IPS-18a (cell line): Measurements from ENCODE around the gene PERCC1.

Experiments used
- H3K27ac ChIP-seq: one replicate; pipeline ENCODE4 v1.5.1; 2013; ENCODE audit warnings: low read length
- H3K27me3 ChIP-seq: one replicate; pipeline ENCODE4 v1.6.1; 2013; ENCODE audit warnings: mild to moderate bottlenecking, low read length; ENCODE audit not compliant: control insufficient read depth, insufficient read depth
- H3K36me3 ChIP-seq: one replicate; pipeline ENCODE4 v1.6.1; 2013; ENCODE audit warnings: low read depth, low read length; ENCODE audit not compliant: control insufficient read depth
- H3K4me1 ChIP-seq: one replicate; pipeline ENCODE4 v1.6.1; 2013; ENCODE audit warnings: low read depth, low read length; ENCODE audit not compliant: control insufficient read depth
- H3K4me3 ChIP-seq: one replicate; pipeline ENCODE4 v1.5.1; 2013; ENCODE audit warnings: low read length
- H3K9ac ChIP-seq: one replicate; pipeline ENCODE4 v1.6.1; 2013; ENCODE audit warnings: mild to moderate bottlenecking, low read length, moderate library complexity
- H3K9me3 ChIP-seq: one replicate; pipeline ENCODE4 v1.6.1; 2013; ENCODE audit warnings: low read depth, low read length; ENCODE audit not compliant: control insufficient read depth

The PERCC1 gene

GRCh38 chr16:1447965-1448364 lies 17.1 kb downstream of the PERCC1 start:
- H3K4me3 ChIP-seq, result no peak overlapping the region
- no peaks in the 10 kb centered on the region for H3K4me1 ChIP-seq
- H3K27me3 ChIP-seq, result no peaks in the 10 kb centered on the region
- H3K36me3 ChIP-seq, result peaks cover 16% of the 10 kb centered on the region
- H3K9me3 ChIP-seq, result no peaks in the 10 kb centered on the region
- H3K27ac ChIP-seq, result no peak overlapping the region
- no peak overlapping the region for H3K9ac ChIP-seq

- Histone ChIP-seq H3K36me3 (peaks cover 21% of the 10 kb centered on the region), H3K27ac (no peak overlapping the region), H3K4me3 (no peak overlapping the region), H3K9ac (no peak overlapping the region), H3K9me3 (no peaks in the 10 kb centered on the region), H3K27me3 (no peaks in the 10 kb centered on the region), H3K4me1 (no peaks in the 10 kb centered on the region)
Observed at GRCh38 chr16:1448536-1449116, 17.7 kb downstream of the PERCC1 start.

- no peaks in the 10 kb centered on the region for H3K27me3 ChIP-seq
- no peak overlapping the region for H3K9ac ChIP-seq
- no peaks in the 10 kb centered on the region for H3K4me1 ChIP-seq
- H3K4me3 ChIP-seq, result no peak overlapping the region
- H3K9me3 ChIP-seq, result no peaks in the 10 kb centered on the region
- peaks cover 26% of the 10 kb centered on the region for H3K36me3 ChIP-seq
- no peak overlapping the region for H3K27ac ChIP-seq
Observed at GRCh38 chr16:1449201-1449788, 18.4 kb downstream of the PERCC1 start.

GRCh38 chr16:1450218-1450617 lies 19.3 kb downstream of the PERCC1 start:
- no peaks in the 10 kb centered on the region for H3K27me3 ChIP-seq
- H3K9ac ChIP-seq, result no peak overlapping the region
- no peak overlapping the region for H3K27ac ChIP-seq
- H3K4me1 ChIP-seq, result no peaks in the 10 kb centered on the region
- no peaks in the 10 kb centered on the region for H3K9me3 ChIP-seq
- no peak overlapping the region for H3K4me3 ChIP-seq
- H3K36me3 ChIP-seq, result peaks cover 30% of the 10 kb centered on the region

DNA sequence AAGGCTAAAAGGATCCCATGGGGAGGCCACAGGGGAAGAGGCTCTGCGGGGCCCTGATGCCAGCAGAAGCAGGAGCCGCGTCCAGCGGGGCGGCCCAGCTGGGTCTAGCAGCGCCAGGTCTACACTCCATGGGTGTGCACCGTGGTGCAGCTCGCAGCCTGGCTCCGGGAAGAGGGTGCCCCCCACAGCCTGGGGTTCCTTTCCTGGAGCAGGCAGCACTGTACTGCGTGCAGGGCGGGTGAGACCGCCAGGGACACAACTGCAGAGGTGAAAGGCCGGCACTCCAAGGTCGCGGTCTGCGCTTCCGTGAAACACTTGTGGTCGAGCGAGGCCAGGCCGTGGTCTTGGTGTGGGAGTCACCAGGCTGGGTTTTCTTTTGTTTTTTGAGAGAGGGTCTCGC lies 20.0 kb downstream of the PERCC1 start:
- H3K36me3 ChIP-seq, result peaks cover 34% of the 10 kb centered on the region
- no peak overlapping the region for H3K4me3 ChIP-seq
- H3K9ac ChIP-seq, result no peak overlapping the region
- H3K27ac ChIP-seq, result no peak overlapping the region
- H3K9me3 ChIP-seq, result no peaks in the 10 kb centered on the region
- H3K27me3 ChIP-seq, result no peaks in the 10 kb centered on the region
- no peaks in the 10 kb centered on the region for H3K4me1 ChIP-seq

DNA sequence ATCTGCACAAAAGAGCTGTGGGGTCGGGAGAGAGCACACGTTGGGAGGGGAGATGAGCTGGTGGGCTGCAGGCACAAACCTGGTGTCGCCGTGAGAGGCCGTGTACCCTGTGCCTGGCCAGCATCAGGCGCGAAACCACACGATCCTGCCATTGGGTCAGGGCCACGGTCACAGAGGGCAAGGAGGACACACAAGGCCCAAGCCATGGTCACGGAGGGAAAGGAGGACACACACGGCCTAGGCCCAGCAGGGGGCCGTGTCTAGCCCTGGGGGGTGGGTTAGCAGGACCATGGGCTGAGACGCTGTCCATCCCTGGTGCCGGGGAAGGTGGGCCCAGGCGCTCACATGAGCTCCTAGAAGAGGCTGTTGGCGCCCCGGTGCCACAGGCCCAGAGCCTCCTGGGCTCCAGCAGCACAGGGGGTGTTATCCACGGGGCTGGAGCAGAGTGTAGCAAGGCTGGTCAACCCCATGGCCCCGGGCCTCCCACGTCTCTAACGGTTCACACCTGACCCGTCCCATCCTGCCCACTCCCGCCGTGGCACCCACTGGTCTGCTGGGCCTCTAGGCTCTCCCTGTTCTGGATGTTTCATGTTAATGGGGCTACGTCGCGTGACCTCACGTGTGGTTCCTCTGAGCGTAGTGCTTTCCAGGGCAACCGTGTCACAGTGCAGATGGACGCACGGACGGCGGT lies 21.0 kb downstream of the PERCC1 start:
- Histone ChIP-seq H3K4me1 (no peaks in the 10 kb centered on the region), H3K9ac (no peak overlapping the region), H3K9me3 (no peaks in the 10 kb centered on the region), H3K36me3 (peaks cover 34% of the 10 kb centered on the region), H3K27me3 (no peaks in the 10 kb centered on the region), H3K4me3 (no peak overlapping the region), H3K27ac (no peak overlapping the region)

- no peak overlapping the region for H3K4me3 ChIP-seq
- no peak overlapping the region for H3K27ac ChIP-seq
- H3K9ac ChIP-seq, result no peak overlapping the region
- H3K4me1 ChIP-seq, result no peaks in the 10 kb centered on the region
- H3K36me3 ChIP-seq, result peaks cover 34% of the 10 kb centered on the region
- no peaks in the 10 kb centered on the region for H3K27me3 ChIP-seq
- H3K9me3 ChIP-seq, result no peaks in the 10 kb centered on the region
Observed at GRCh38 chr16:1452530-1452929, 21.7 kb downstream of the PERCC1 start.

GRCh38 chr16:1453316-1453715 lies 22.4 kb downstream of the PERCC1 start:
- Histone ChIP-seq H3K36me3 (peaks cover 32% of the 10 kb centered on the region), H3K4me1 (no peaks in the 10 kb centered on the region), H3K27me3 (no peaks in the 10 kb centered on the region), H3K9ac (no peak overlapping the region), H3K4me3 (no peak overlapping the region), H3K9me3 (no peaks in the 10 kb centered on the region), H3K27ac (no peak overlapping the region)

- no peaks in the 10 kb centered on the region for H3K27me3 ChIP-seq
- H3K4me1 ChIP-seq, result no peaks in the 10 kb centered on the region
- no peaks in the 10 kb centered on the region for H3K9me3 ChIP-seq
- no peak overlapping the region for H3K27ac ChIP-seq
- no peak overlapping the region for H3K9ac ChIP-seq
- H3K4me3 ChIP-seq, result no peak overlapping the region
- H3K36me3 ChIP-seq, result peaks cover 24% of the 10 kb centered on the region
Observed at GRCh38 chr16:1454561-1454960, 23.7 kb downstream of the PERCC1 start.

DNA sequence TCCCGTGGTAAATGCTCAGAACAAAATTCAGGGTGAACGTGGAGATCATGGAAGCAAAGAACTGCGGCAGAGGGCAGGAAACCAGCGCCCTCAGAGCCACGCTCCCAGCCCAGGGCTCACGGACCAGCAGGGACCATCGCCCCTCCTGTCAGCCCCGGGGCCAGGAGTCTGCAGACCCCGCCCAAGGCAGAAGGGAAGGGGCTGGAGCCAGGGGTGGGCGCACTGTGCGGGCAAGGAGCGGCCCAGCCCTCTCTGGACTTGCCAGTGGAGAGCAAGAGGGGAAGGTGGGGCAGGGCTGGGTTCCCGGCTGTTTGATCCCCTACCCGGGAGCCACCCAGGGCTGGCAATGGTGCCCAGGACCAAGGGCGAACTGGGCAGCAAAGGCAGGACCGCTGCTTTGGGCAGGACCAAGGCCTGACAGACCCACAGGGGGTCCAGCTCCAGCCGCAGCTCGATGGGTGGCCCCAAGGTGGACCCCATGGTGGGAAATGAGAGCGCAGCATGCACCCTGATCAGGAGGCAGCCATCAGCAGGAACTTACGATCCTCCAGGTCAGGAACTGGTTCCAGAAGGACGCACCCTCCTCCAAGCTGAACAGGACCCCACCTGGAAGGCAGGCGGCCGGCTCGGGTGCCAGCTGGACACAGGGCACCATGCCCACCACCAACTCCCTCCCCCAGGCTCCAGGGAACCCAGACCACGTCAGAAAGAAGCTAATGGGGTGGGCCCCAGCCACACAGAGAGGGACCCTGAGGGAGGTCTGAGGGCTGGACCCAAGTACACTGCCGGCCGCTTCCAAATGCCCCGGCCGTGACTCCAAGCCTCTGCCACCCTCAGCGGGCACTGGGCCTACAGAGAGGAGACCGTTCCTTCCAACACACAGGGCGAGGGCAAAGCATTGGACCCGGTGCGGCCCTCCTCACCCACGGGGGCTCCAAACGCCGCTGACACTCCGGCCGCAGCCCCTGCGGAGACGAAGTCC lies 24.6 kb downstream of the PERCC1 start:
- no peaks in the 10 kb centered on the region for H3K27me3 ChIP-seq
- no peak overlapping the region for H3K4me3 ChIP-seq
- peaks cover 29% of the 10 kb centered on the region for H3K36me3 ChIP-seq
- H3K9ac ChIP-seq, result no peak overlapping the region
- H3K9me3 ChIP-seq, result no peaks in the 10 kb centered on the region
- H3K4me1 ChIP-seq, result no peaks in the 10 kb centered on the region
- no peak overlapping the region for H3K27ac ChIP-seq

GRCh38 chr16:1456951-1457350 lies 26.1 kb downstream of the PERCC1 start:
- H3K9ac ChIP-seq, result no peak overlapping the region
- no peaks in the 10 kb centered on the region for H3K27me3 ChIP-seq
- H3K27ac ChIP-seq, result no peak overlapping the region
- H3K9me3 ChIP-seq, result no peaks in the 10 kb centered on the region
- no peaks in the 10 kb centered on the region for H3K4me1 ChIP-seq
- peaks cover 29% of the 10 kb centered on the region for H3K36me3 ChIP-seq
- H3K4me3 ChIP-seq, result no peak overlapping the region
